ENCODE measurements around the gene SETD1A.
"Not testable (repeated sequence)": the region's sequence is repeated elsewhere in the genome, so short reads cannot be mapped to it uniquely, and the experiment has no call there.

SETD1A gene

DNA sequence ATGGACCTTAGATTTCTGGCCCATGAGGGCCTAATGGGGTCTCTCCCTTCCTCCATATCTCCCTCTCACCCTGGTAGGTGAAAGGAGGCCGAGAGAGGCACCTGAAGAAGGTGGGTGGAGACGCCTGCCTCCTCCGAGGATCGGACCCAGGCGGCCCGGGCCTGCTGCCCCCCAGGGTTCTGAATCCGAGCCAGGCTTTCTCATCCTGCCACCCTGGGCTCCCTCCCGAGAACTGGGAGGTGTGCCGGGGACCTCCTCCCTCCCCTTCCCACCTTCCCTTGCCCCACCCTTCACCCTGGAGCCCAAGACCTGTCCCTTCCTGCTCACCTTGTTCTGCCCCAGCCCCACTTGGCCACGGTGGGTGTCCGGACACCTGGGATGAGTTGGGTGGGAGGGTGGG is 29.2 kb upstream of the SETD1A start:
- Histone ChIP-seq H3K27me3 (ENCODE audit: control insufficient read depth in 5 of 5, insufficient read depth in 4 of 5, low read length in 5 of 5) (no peaks in the 10 kb centered on the region), H3K27ac (ENCODE audit: low read depth, low read length) (no peak overlapping the region), H3K36me3 (ENCODE audit: control insufficient read depth in 5 of 5, insufficient read depth in 5 of 5, low read length in 5 of 5) (peaks cover 7 to 54% (median 28%) of the 10 kb centered on the region in 5 donors), H3K9ac (ENCODE audit: low read length in 5 of 5) (no peak overlapping the region), H3K4me1 (ENCODE audit: control insufficient read depth in 5 of 5, insufficient read depth in 5 of 5, low read length in 5 of 5) (peaks cover 1 to 11% (median 8%) of the 10 kb centered on the region in 5 donors), H3K9me3 (ENCODE audit: control insufficient read depth in 5 of 5, low read length in 5 of 5) (no peaks in the 10 kb centered on the region), H3K4me3 (ENCODE audit: low read depth in 1 of 5, low read length in 5 of 5) (no peak overlapping the region)

DNA sequence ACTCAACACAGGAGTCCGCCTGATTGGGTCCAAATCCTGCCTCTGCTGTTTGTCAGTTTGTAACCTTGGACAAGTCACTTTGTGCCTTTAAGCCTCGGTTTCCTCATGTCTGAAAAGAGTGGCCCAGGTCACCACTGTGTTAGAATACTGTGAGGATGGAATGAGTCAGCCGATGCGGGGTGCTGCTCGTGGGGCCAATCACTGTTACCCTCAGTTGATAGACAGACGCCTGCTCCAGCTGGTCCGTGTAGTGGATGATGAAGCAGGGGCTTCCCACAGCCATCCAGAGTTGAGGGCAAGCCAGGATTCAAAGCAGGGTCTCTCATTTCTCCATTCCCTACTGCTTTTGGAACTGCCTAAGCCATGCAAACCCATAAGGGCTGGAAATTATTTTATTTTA is 28.4 kb upstream of the SETD1A start:
- Histone ChIP-seq H3K4me1 (ENCODE audit: control insufficient read depth in 5 of 5, insufficient read depth in 5 of 5, low read length in 5 of 5) (peaks cover 1 to 9% (median 8%) of the 10 kb centered on the region in 5 donors), H3K4me3 (ENCODE audit: low read depth in 1 of 5, low read length in 5 of 5) (no peak overlapping the region), H3K9ac (ENCODE audit: low read length in 5 of 5) (no peak overlapping the region), H3K27me3 (ENCODE audit: control insufficient read depth in 5 of 5, insufficient read depth in 4 of 5, low read length in 5 of 5) (no peaks in the 10 kb centered on the region), H3K27ac (ENCODE audit: low read depth, low read length) (no peak overlapping the region), H3K36me3 (ENCODE audit: control insufficient read depth in 5 of 5, insufficient read depth in 5 of 5, low read length in 5 of 5) (peaks cover 7 to 54% (median 28%) of the 10 kb centered on the region in 5 donors), H3K9me3 (ENCODE audit: control insufficient read depth in 5 of 5, low read length in 5 of 5) (no peaks in the 10 kb centered on the region)

DNA sequence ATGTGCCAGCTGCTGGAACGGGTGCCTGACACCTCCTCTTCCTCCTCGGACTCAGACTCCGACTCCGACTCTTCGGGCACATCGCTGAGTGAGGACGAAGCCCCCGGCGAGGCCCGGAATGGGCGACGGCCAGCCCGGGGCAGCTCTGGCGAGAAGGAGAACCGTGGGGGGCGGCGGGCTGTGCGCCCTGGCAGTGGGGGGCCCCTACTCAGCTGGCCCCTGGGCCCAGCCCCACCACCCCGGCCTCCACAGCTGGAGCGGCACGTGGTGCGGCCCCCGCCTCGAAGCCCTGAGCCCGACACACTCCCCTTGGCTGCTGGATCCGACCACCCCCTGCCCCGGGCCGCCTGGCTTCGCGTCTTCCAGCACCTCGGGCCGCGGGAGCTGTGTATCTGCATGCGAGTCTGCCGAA is 27.4 kb upstream of the SETD1A start:
- peaks cover 7 to 58% (median 28%) of the 10 kb centered on the region in 5 donors for H3K36me3 ChIP-seq (ENCODE audit: control insufficient read depth in 5 of 5, insufficient read depth in 5 of 5, low read length in 5 of 5)
- H3K9me3 ChIP-seq (ENCODE audit: control insufficient read depth in 5 of 5, low read length in 5 of 5), result no peaks in the 10 kb centered on the region
- H3K27me3 ChIP-seq (ENCODE audit: control insufficient read depth in 5 of 5, insufficient read depth in 4 of 5, low read length in 5 of 5), result no peaks in the 10 kb centered on the region
- peaks cover 0 to 3% (median 0%) of the 10 kb centered on the region in 5 donors for H3K4me1 ChIP-seq (ENCODE audit: control insufficient read depth in 5 of 5, insufficient read depth in 5 of 5, low read length in 5 of 5)
- no peak overlapping the region for H3K9ac ChIP-seq (ENCODE audit: low read length in 5 of 5)
- H3K27ac ChIP-seq (ENCODE audit: low read depth, low read length), result no peak overlapping the region
- no peak overlapping the region for H3K4me3 ChIP-seq (ENCODE audit: low read depth in 1 of 5, low read length in 5 of 5)

DNA sequence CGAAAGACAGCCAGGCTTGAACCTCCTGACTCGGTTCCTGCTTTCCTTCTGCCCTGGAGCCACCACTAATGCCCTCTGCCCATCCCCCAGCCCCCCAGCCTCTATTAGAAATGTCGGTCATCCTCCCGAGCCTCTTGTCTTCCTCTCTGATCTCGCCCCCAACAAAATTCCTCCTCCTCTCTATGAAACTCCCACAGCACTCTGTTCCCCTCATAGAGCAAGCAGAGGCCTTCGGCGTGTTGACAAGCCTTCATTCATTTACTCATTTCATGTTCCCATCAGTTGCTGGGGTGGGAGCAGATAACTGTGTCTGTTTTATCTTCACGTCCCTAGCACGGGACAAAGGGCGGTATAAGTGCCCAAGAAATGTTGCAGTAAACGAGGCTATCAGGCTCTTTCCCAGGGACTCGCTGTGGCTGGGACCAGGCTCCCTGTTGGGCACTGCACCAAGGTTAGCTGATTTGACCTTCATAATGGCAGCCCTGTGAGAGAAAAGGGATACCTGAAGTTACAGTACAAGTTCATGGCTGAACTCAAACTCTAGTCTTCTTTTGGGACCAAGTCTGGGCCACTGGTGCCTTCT is 26.4 kb upstream of the SETD1A start:
- Histone ChIP-seq H3K27me3 (ENCODE audit: control insufficient read depth in 5 of 5, insufficient read depth in 4 of 5, low read length in 5 of 5) (no peaks in the 10 kb centered on the region), H3K4me1 (ENCODE audit: control insufficient read depth in 5 of 5, insufficient read depth in 5 of 5, low read length in 5 of 5) (peaks cover 0 to 4% (median 0%) of the 10 kb centered on the region in 5 donors), H3K36me3 (ENCODE audit: control insufficient read depth in 5 of 5, insufficient read depth in 5 of 5, low read length in 5 of 5) (peaks cover 7 to 59% (median 29%) of the 10 kb centered on the region in 5 donors), H3K4me3 (ENCODE audit: low read depth in 1 of 5, low read length in 5 of 5) (no peak overlapping the region), H3K27ac (ENCODE audit: low read depth, low read length) (no peak overlapping the region), H3K9ac (ENCODE audit: low read length in 5 of 5) (no peak overlapping the region), H3K9me3 (ENCODE audit: control insufficient read depth in 5 of 5, low read length in 5 of 5) (no peaks in the 10 kb centered on the region)

DNA sequence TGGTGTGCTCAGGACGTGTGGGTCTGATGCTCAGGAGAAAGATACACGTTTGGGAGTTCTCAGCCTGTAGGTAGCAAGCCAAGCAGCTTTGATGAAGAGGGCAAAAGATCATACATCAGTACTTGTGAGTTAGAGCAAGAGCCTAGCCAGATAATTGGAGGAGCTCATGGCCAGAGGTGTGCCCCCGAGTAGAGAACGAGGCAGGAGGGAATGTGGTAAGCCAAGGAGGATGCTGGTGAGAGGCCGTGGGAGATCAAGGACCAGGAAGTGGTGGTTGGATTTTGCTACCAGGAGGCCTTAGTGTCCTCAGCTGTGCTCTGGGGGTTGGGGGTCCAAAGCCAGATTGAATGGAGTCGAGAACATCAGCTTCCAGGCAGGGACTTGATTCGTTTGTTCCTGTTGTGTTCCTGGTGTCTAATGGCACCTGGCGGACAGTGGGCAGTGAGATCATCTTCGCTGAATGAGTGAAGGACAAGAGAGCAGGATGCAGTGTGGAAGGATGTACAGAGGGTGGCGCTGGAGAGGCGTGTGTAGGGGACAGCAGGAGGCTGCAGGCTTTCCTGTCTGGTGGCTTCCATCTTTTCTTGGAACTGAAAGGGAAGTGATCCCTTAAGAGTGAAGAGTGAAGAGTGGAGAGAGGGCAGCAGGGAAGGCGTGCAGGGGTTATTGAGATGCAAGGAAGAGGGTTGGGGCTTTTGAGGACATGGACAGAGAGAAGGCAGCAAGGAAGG is 22.6 kb upstream of the SETD1A start:
- Histone ChIP-seq H3K4me1 (ENCODE audit: control insufficient read depth in 5 of 5, insufficient read depth in 5 of 5, low read length in 5 of 5) (peaks cover 0 to 10% (median 0%) of the 10 kb centered on the region in 5 donors), H3K36me3 (ENCODE audit: control insufficient read depth in 5 of 5, insufficient read depth in 5 of 5, low read length in 5 of 5) (peaks cover 7 to 43% (median 25%) of the 10 kb centered on the region in 5 donors), H3K27me3 (ENCODE audit: control insufficient read depth in 5 of 5, insufficient read depth in 4 of 5, low read length in 5 of 5) (no peaks in the 10 kb centered on the region), H3K9ac (ENCODE audit: low read length in 5 of 5) (no peak overlapping the region), H3K9me3 (ENCODE audit: control insufficient read depth in 5 of 5, low read length in 5 of 5) (no peaks in the 10 kb centered on the region), H3K4me3 (ENCODE audit: low read depth in 1 of 5, low read length in 5 of 5) (no peak overlapping the region), H3K27ac (ENCODE audit: low read depth, low read length) (no peak overlapping the region)

DNA sequence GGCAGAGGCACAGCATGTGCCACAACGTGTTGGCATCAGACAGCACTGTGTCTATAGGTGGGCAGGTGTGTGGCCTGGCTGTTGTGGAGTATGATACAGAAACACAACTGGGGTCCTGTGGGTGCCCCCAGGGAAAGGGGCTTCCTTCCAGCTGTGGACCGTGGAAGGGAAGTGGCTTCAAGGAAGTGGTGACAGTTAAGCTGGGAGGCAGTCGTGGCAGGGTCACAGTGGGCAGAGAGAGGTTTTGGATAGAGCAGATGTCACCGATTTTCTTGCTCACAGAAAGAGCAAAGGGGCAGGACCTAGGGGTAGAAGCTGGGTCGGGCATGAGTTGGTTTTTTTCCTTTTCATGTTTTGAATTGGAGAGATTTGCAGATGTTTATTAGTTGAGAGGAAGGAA is 19.9 kb upstream of the SETD1A start:
- Histone ChIP-seq H3K27ac (ENCODE audit: low read depth, low read length) (no peak overlapping the region), H3K9ac (ENCODE audit: low read length in 5 of 5) (no peak overlapping the region), H3K4me3 (ENCODE audit: low read depth in 1 of 5, low read length in 5 of 5) (no peak overlapping the region), H3K36me3 (ENCODE audit: control insufficient read depth in 5 of 5, insufficient read depth in 5 of 5, low read length in 5 of 5) (peaks cover 0 to 24% (median 7%) of the 10 kb centered on the region in 5 donors), H3K27me3 (ENCODE audit: control insufficient read depth in 5 of 5, insufficient read depth in 4 of 5, low read length in 5 of 5) (no peaks in the 10 kb centered on the region), H3K9me3 (ENCODE audit: control insufficient read depth in 5 of 5, low read length in 5 of 5) (no peaks in the 10 kb centered on the region), H3K4me1 (ENCODE audit: control insufficient read depth in 5 of 5, insufficient read depth in 5 of 5, low read length in 5 of 5) (peaks cover 2 to 18% (median 6%) of the 10 kb centered on the region in 5 donors)

DNA sequence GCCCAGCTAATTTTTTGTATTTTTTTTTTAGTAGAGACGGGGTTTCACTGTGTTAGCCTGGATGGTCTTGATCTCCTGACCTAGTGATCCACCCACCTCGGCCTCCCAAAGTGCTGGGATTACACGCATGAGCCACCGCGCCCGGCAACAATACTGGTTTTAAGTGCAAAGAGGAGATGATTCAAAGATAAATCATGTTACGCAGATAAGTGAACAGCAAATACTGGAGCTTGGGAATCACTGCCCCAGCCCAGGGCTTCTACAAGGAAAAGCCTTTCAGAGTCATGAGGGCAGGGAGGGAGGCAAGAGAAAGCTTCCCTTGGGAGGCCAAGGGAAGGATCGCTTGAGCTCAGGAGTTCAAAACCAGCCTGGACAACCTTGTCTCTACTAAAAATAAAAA is 18.0 kb upstream of the SETD1A start:
- H3K4me3 ChIP-seq (ENCODE audit: low read depth in 1 of 5, low read length in 5 of 5); H3K27ac ChIP-seq (ENCODE audit: low read depth, low read length); H3K9ac ChIP-seq (ENCODE audit: low read length in 5 of 5); H3K27me3 ChIP-seq (ENCODE audit: control insufficient read depth in 5 of 5, insufficient read depth in 4 of 5, low read length in 5 of 5); H3K9me3 ChIP-seq (ENCODE audit: control insufficient read depth in 5 of 5, low read length in 5 of 5): not testable (repeated sequence)
- Histone ChIP-seq H3K4me1 (ENCODE audit: control insufficient read depth in 5 of 5, insufficient read depth in 5 of 5, low read length in 5 of 5) (peaks cover 2 to 18% (median 6%) of the 10 kb centered on the region in 5 donors), H3K36me3 (ENCODE audit: control insufficient read depth in 5 of 5, insufficient read depth in 5 of 5, low read length in 5 of 5) (peaks cover 3 to 32% (median 15%) of the 10 kb centered on the region in 5 donors)

DNA sequence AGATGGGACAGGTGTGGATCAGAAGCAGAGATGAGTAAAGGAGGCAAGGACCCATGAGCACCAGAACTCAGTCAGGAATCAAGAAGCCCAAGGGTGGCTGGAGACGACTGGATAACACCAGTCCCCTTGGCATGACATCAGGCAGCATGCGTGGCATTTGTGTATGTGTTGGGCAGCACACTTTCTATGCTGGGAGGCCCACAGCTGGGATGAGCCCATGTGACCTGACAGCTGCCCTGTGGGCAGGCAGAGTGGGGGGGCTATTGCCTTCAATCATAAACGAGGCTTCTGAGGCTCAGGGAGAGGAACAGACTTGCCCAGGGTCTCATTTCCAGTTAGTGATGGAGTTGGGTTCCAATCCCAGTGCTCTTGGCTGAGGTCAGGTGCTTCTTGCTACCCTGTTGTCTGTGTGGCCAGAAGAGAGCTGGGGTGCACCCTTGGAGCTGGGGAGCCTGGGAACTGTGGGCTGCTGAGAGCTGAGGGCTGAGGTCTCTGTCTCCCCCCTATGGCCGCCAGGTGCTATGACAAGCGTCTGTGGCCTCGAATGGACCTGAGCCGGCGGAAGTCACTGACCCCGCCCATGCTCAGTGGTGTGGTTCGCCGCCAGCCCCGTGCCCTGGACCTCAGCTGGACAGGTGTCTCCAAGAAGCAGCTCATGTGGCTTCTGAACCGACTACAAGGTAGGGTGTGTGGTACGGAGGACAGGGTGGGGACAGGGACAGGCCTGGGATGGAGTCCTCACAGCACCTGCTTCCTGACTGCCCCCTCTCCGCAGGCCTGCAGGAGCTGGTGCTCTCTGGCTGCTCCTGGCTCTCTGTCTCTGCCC is 15.7 kb upstream of the SETD1A start:
- H3K4me1 ChIP-seq (ENCODE audit: control insufficient read depth in 5 of 5, insufficient read depth in 5 of 5, low read length in 5 of 5), result peaks cover 2 to 14% (median 6%) of the 10 kb centered on the region in 5 donors
- no peaks in the 10 kb centered on the region for H3K9me3 ChIP-seq (ENCODE audit: control insufficient read depth in 5 of 5, low read length in 5 of 5)
- no peak overlapping the region for H3K27ac ChIP-seq (ENCODE audit: low read depth, low read length)
- no peaks in the 10 kb centered on the region for H3K27me3 ChIP-seq (ENCODE audit: control insufficient read depth in 5 of 5, insufficient read depth in 4 of 5, low read length in 5 of 5)
- peaks cover 3 to 34% (median 17%) of the 10 kb centered on the region in 5 donors for H3K36me3 ChIP-seq (ENCODE audit: control insufficient read depth in 5 of 5, insufficient read depth in 5 of 5, low read length in 5 of 5)
- H3K4me3 ChIP-seq (ENCODE audit: low read depth in 1 of 5, low read length in 5 of 5), result peak overlapping the region in 1 of 5 donors; percentile 19
- peak overlapping the region in 1 of 5 donors; percentile 41 for H3K9ac ChIP-seq (ENCODE audit: low read length in 5 of 5)

DNA sequence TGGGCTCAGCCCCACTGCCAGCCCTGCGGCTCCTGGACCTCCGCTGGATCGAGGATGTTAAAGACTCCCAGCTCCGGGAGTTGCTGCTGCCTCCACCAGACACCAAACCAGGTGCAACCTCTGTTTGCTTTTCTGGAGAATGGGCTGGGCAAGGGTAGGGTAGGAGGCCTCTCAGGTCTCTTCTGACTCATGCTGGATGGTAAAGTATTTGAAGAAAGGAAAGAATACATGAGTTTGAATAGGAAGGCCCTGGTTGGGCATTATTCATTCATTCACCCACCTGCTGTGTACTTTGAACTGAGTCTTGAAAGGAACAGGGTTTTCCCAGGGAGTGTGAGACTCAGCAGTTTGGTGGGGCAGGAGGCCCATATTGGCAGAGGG is 15.1 kb upstream of the SETD1A start:
- Histone ChIP-seq H3K27ac (ENCODE audit: low read depth, low read length) (no peak overlapping the region), H3K36me3 (ENCODE audit: control insufficient read depth in 5 of 5, insufficient read depth in 5 of 5, low read length in 5 of 5) (peaks cover 3 to 35% (median 19%) of the 10 kb centered on the region in 5 donors), H3K9me3 (ENCODE audit: control insufficient read depth in 5 of 5, low read length in 5 of 5) (no peaks in the 10 kb centered on the region), H3K4me3 (ENCODE audit: low read depth in 1 of 5, low read length in 5 of 5) (no peak overlapping the region), H3K27me3 (ENCODE audit: control insufficient read depth in 5 of 5, insufficient read depth in 4 of 5, low read length in 5 of 5) (no peaks in the 10 kb centered on the region), H3K9ac (ENCODE audit: low read length in 5 of 5) (peak overlapping the region in 1 of 5 donors; percentile 41), H3K4me1 (ENCODE audit: control insufficient read depth in 5 of 5, insufficient read depth in 5 of 5, low read length in 5 of 5) (peaks cover 2 to 14% (median 6%) of the 10 kb centered on the region in 5 donors)

DNA sequence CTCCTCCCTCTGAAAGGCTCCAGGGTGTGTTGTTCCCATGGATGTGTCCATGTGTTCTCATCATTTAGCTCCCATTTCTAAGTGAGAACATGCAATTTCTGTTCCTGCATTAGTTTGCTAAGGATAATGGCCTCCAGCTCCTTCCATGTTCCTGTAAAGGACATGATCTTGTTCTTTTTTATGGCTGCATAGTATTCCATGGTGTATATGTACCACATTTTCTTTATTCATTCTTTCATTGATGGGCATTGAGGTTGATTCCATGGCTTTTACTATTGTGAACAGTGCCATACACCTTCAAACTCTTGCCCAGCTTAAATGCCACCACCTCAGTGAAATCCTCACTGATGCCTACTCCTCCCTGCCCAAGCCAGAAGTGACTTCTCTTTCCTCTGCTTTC is 13.2 kb upstream of the SETD1A start:
- Histone ChIP-seq H3K27ac (ENCODE audit: low read depth, low read length) (no peak overlapping the region), H3K27me3 (ENCODE audit: control insufficient read depth in 5 of 5, insufficient read depth in 4 of 5, low read length in 5 of 5) (no peaks in the 10 kb centered on the region), H3K4me1 (ENCODE audit: control insufficient read depth in 5 of 5, insufficient read depth in 5 of 5, low read length in 5 of 5) (peaks cover 4 to 22% (median 9%) of the 10 kb centered on the region in 5 donors), H3K36me3 (ENCODE audit: control insufficient read depth in 5 of 5, insufficient read depth in 5 of 5, low read length in 5 of 5) (peaks cover 3 to 35% (median 19%) of the 10 kb centered on the region in 5 donors), H3K9me3 (ENCODE audit: control insufficient read depth in 5 of 5, low read length in 5 of 5) (no peaks in the 10 kb centered on the region), H3K4me3 (ENCODE audit: low read depth in 1 of 5, low read length in 5 of 5) (no peak overlapping the region), H3K9ac (ENCODE audit: low read length in 5 of 5) (no peak overlapping the region)
